HL-60 (cell line): ENCODE measurements around the gene DENND4C.

Source experiments
- CTCF ChIP-seq: IDR thresholded peaks from one replicate; pipeline ENCODE4 v1.5.1; 2011; ENCODE audit warnings: low read length, control low read depth, inconsistent platforms; ENCODE audit not compliant: insufficient read depth
- POLR2AphosphoS5 ChIP-seq: IDR thresholded peaks from 2 replicates; pipeline ENCODE4 v1.6.1; 2012; ENCODE audit warnings: low read depth

GRCh38 chr9:19286634-19287188 is 56.2 kb downstream of the DENND4C start:
- TF ChIP-seq POLR2AphosphoS5 (no peak), CTCF (no peak)
